ENCODE measurements around the gene DPH3. TPM values are rescaled to one million over a fixed set of nuclear protein-coding genes. Genes with fewer than 3 reads are reported as not detected.

Gene DPH3
- total and polyA plus RNA-seq, 2 experiments from 2014 or later: 7.9 to 30.0 TPM

- no peak for TF ChIP-seq CTCF (IDR thresholded peaks at IDR 0.05; ENCODE audit: low read depth, low read length)
- H3K27ac ChIP-seq: no peak overlapping the region
- no peak for DNase-seq (ENCODE audit: low read depth in 1 of 2, low spot score in 1 of 2)
- no peaks in the 10 kb centered on the region for H3K9me3 ChIP-seq (ENCODE audit: low read depth)
- peaks cover 3% of the 10 kb centered on the region for H3K4me1 ChIP-seq (ENCODE audit: low read depth)
- H3K27me3 ChIP-seq: no peaks in the 10 kb centered on the region
- peaks cover 58% of the 10 kb centered on the region for H3K36me3 ChIP-seq
- no peak overlapping the region for H3K4me3 ChIP-seq
Measured at GRCh38 chr3:16272588-16272987, 7.8 kb upstream of the DPH3 start.

GRCh38 chr3:16270855-16271254 lies 6.1 kb upstream of the DPH3 start:
- TF ChIP-seq CTCF (IDR thresholded peaks at IDR 0.05; ENCODE audit: low read depth, low read length): no peak
- H3K4me1 ChIP-seq (ENCODE audit: low read depth): peaks cover 18% of the 10 kb centered on the region
- no peak for DNase-seq (ENCODE audit: low read depth in 1 of 2, low spot score in 1 of 2)
- no peak overlapping the region for H3K4me3 ChIP-seq
- no peak overlapping the region for H3K27ac ChIP-seq
- peaks cover 55% of the 10 kb centered on the region for H3K36me3 ChIP-seq
- H3K27me3 ChIP-seq: no peaks in the 10 kb centered on the region
- H3K9me3 ChIP-seq (ENCODE audit: low read depth): no peaks in the 10 kb centered on the region

- TF ChIP-seq CTCF (IDR thresholded peaks at IDR 0.05; ENCODE audit: low read depth, low read length): no peak
- Histone ChIP-seq H3K27me3 (no peaks in the 10 kb centered on the region), H3K9me3 (ENCODE audit: low read depth) (no peaks in the 10 kb centered on the region), H3K36me3 (peaks cover 22% of the 10 kb centered on the region), H3K27ac (peak overlapping the region; percentile 29), H3K4me1 (ENCODE audit: low read depth) (peaks cover 20% of the 10 kb centered on the region), H3K4me3 (peak overlapping the region; percentile 62)
- DNase-seq (ENCODE audit: low read depth in 1 of 2, low spot score in 1 of 2): no peak
Measured at GRCh38 chr3:16266714-16267113, 2.0 kb upstream of the DPH3 start.

- peak overlapping the region; percentile 96 for H3K27ac ChIP-seq
- peaks cover 20% of the 10 kb centered on the region for H3K4me1 ChIP-seq (ENCODE audit: low read depth)
- DNase-seq (ENCODE audit: low read depth in 1 of 2, low spot score in 1 of 2): no peak
- H3K9me3 ChIP-seq (ENCODE audit: low read depth): no peaks in the 10 kb centered on the region
- no peaks in the 10 kb centered on the region for H3K27me3 ChIP-seq
- TF ChIP-seq CTCF (IDR thresholded peaks at IDR 0.05; ENCODE audit: low read depth, low read length): no peak
- H3K36me3 ChIP-seq: peaks cover 14% of the 10 kb centered on the region
- H3K4me3 ChIP-seq: peak overlapping the region; percentile 62
Measured at GRCh38 chr3:16265455-16265786, 678 bp upstream of the DPH3 start.

GRCh38 chr3:16264174-16264707 lies 502 bp downstream of the DPH3 start:
- H3K4me1 ChIP-seq (ENCODE audit: low read depth): peaks cover 20% of the 10 kb centered on the region
- DNase-seq (ENCODE audit: low read depth in 1 of 2, low spot score in 1 of 2): peak in 1 of 2 donors; percentile 14
- H3K27me3 ChIP-seq: no peaks in the 10 kb centered on the region
- no peak for TF ChIP-seq CTCF (IDR thresholded peaks at IDR 0.05; ENCODE audit: low read depth, low read length)
- H3K4me3 ChIP-seq: peak overlapping the region; percentile 62
- H3K36me3 ChIP-seq: peaks cover 14% of the 10 kb centered on the region
- no peaks in the 10 kb centered on the region for H3K9me3 ChIP-seq (ENCODE audit: low read depth)
- H3K27ac ChIP-seq: peak overlapping the region; percentile 55

- Histone ChIP-seq H3K27me3 (no peaks in the 10 kb centered on the region), H3K4me1 (ENCODE audit: low read depth) (peaks cover 14% of the 10 kb centered on the region), H3K27ac (no peak overlapping the region), H3K36me3 (peaks cover 14% of the 10 kb centered on the region), H3K4me3 (no peak overlapping the region), H3K9me3 (ENCODE audit: low read depth) (no peaks in the 10 kb centered on the region)
- DNase-seq (ENCODE audit: low read depth in 1 of 2, low spot score in 1 of 2): no peak
- no peak for TF ChIP-seq CTCF (IDR thresholded peaks at IDR 0.05; ENCODE audit: low read depth, low read length)
Measured at GRCh38 chr3:16262174-16262573, 2.6 kb downstream of the DPH3 start.

Measured in cardiac muscle cell (in vitro differentiated cells and primary cell).